EH (cell line): ENCODE data around the gene MYBBP1A.

ENCODE experiments used
- DNase-seq: peaks from one replicate; pipeline ENCODE4 v3.0.0-alpha.2; 2015; ENCODE audit warnings: low read depth

MYBBP1A gene

DNA sequence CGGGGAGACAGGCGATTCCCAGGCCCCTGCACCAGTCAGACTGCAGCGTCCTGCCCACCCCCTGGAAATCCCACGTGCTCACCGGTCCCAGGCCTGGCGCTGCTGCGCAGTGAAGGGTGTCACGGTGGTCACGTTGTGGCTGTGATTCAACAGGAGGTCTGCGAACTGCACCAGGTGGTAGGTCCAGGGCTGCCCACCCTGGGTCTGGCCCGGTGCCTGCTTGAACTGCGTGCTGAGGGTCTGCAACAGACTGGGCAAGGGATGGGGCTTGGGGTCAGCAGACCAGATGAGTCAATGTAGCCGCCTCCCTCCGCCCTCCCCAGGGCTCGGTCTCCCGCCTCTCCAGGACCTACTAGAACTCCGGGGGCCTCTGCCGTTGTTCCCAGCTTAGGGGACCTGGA lies 7.1 kb downstream of the MYBBP1A start:
- no peak for DNase-seq

GRCh38 chr17:4547118-4547906 lies 7.9 kb downstream of the MYBBP1A start:
- DNase-seq, result no peak

DNA sequence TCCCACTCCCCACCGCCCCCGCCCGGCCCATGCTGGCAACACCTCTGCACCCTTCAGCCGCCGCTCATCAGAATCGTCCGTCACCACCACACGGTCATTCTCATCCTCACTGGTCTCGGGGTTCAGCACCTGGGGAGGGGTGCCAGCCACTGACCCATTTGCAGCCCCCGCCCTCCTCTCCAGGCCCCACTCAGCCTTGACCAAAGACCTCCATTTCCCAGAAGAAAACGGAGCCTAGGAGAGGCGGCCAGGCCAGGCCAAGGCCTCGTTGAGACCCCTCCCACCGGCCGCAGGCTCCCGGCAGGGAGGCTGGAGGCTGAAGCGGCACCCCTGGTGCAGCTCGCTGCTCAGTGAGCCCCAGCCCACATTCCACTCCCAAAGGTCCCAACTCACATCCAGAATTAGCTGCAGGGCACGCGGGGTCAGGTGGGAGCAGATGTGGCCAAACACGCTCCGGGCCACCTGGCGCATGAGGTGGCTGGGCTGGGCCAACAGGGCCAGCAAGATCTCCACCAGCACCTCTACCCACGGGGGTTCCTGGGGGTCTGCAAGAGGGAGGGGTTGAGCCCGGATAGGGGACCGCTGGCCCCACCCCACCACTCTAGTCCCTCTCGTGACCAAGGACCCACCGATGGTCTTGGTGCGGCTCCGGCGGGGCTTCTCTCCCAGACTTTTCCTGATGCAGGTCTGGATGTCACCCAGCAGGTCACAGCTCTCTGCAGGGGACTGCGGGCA lies 9.8 kb downstream of the MYBBP1A start:
- no peak for DNase-seq

GRCh38 chr17:4544951-4545216 lies 10.3 kb downstream of the MYBBP1A start:
- DNase-seq, result no peak

GRCh38 chr17:4544135-4544950 lies 10.8 kb downstream of the MYBBP1A start:
- no peak for DNase-seq

DNA sequence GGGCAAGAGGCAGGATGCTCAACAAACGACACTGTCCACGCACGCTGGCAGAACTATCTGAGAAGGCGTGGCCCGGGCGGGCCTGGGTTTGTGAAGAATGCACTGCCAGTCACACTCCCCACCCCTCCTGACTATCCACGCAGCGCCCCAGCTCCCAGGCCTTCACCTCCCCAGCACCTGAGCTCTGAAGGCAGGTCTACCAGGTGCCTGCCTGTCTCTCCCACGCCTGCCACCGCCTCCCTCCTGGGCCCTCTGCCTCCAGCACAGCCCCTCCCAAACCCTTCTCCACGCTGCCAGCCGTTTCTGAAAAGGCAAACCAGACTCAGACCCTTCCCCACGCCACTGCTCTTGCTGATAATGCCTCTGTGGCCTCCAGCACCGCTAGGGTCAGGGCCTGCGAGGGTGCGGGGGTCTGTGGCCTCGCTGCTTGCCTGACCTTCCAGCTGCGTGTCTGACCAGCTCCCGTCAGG lies 11.6 kb downstream of the MYBBP1A start:
- no peak for DNase-seq

- no peak for DNase-seq
Observed at GRCh38 chr17:4542726-4543191, 12.4 kb downstream of the MYBBP1A start.

- DNase-seq, result no peak
Observed at GRCh38 chr17:4542003-4542725, 13.0 kb downstream of the MYBBP1A start.

DNA sequence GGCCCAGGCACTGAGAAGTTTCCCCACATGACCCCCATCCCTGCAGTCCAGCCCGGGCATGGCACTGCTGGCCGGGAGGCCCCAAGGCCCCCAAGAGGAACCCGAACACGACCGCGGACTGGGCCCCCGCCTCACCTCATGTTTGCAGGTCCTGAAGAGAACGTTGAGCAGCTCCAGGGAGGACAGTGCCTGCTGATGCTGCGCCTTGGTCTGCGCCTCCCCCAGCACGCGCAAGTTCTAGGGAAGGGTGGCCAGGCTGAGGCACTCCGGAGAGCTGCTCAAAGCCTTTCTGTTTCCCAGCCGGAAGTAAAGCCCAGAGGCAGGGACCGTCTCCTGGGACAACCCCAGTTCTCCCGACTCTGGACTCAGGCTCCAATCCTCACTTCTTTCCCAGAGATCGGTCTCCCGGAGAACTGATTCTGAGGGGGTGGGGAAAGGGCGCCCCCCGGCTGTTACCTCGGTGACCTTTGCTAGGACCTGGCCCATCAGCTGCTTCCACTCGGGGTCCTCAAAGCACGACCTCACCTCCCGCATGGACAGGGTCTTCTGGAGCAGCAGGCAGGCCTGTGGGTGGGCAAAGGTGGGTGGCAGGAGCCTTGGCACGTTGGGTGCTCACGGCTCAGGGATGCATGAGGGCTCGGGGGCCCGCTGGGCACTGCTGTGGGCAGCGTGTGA lies 13.7 kb downstream of the MYBBP1A start:
- no peak for DNase-seq

- DNase-seq, result no peak
Observed at GRCh38 chr17:4540687-4541327, 14.4 kb downstream of the MYBBP1A start.

GRCh38 chr17:4540224-4540651 lies 14.9 kb downstream of the MYBBP1A start:
- DNase-seq, result no peak

- DNase-seq, result no peak
Observed at GRCh38 chr17:4539576-4540223, 15.5 kb downstream of the MYBBP1A start.

DNA sequence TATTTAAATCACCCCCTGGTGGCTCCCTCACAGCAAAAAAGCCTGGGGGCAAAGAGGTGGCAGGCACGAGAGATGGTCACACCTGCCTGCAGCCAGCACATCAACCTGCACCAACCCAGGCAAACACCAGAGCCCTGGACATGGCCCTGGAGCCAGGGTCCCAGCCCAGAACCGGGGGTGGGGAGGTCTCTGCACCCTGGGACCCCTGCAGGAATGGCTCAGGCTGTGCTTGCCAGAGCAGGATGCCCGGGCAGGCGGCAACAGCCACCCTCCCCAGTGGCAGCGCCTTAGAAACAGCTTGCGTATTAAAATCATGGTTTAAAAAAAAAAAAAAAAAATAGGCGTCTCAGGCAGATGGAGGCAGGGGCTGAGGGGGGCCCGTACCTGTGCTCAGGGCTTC lies 16.2 kb downstream of the MYBBP1A start:
- no peak for DNase-seq

GRCh38 chr17:4538236-4539002 lies 16.8 kb downstream of the MYBBP1A start:
- DNase-seq, result no peak

- no peak for DNase-seq
Observed at GRCh38 chr17:4537451-4538235, 17.5 kb downstream of the MYBBP1A start.

DNA sequence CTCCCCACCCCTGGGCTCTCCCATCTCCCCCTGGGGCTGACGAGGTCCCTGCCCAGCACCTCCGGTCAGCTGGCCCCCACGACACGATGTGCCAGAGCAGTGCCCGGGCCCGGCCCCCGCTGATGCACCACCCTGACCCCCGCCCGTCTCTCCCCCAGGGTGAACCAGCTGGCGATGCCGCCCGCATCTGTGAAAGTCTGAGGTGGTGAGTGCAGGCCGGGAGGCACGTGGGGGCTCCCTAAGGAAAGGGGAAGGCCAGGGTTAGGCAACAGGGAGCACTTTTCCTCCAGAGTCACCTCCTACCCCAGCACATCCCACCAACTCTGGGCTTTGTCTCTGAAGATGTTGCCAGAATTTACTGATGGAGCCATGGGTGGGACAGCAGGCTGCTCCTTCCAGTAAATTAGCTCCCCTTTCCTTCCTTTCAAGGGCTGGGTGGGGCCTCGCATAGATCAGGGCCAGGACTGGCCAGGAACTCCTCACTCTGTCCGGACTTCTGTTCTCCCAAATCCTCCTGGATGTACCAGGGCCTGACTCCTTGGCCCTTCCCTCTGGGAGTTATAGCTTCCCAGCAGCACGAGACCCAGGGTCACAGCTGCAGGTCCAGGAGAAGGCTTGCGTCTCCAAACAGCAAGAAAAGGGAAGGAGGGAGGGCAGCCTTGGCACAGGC lies 18.3 kb downstream of the MYBBP1A start:
- peak; percentile 20 for DNase-seq

DNA sequence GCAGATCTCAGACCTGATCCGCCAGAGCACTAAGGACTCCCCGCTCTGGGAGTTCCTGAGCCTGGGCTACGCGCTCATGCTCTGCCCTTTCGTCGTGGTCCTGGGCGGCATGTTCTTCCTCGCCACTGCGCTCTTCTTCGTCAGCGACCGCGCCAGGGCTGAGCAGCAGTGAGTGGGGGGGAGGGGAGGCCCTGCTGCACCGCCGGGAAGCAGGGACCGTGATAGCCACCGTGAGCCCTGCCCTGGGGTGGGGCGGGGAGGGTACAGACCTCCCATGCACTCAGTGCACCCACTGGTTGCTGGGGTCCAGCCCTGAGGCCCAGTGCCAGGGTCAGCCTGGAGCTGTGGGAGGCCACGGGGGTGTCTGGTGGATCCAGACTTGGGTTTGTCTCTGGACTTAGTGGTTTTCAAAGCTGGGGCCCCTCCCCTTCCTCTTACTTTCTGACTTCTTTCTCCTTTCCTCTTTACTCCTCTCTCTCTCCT lies 18.9 kb downstream of the MYBBP1A start:
- peak; percentile 30 for DNase-seq

DNA sequence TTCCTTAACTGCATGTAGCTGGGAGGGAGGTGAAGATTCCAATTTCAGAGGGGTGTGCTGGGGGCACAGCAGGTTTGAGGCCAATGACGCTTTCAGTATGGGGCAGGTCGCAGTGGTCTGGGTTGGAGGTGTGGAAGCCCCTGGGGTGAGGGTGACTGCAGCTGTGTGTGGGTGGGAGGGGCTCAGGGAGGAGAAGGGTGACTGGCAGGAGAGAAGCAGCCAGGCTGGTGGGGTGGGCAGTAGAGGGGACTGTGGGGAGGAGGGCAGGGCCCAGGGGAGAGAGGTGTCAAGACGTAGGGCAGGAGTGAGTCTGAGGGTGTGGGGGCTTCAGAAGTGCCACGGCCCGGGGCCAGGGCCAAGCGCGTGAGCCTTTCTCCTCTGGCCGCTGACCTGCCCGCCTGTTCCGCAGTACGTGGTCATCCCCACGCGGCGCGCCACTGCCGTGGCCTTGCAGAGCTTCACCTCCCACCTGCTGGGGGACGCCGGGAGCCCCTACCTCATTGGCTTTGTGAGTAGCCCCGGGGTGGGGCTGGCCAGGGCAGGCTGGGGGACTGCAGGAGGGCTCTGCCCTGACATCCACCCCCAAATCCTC lies 19.4 kb downstream of the MYBBP1A start:
- no peak for DNase-seq
